Fibroblast of lung (primary cell): Measurements from ENCODE around the gene P2RY11. TPM values are rescaled to one million over a fixed set of nuclear protein-coding genes. Genes with fewer than 3 reads are reported as not detected.

Source experiments
- DNase-seq, 2 donors: peaks; one replicate each; pipeline versions ENCODE4 v3.0.0 to v3.0.0-alpha.2; 2010; ENCODE audit warnings: low read depth in 2 of 2
- H2AFZ ChIP-seq: 2 replicates; pipeline ENCODE4 v1.5.1; 2012; ENCODE audit warnings: low read length, control low read depth, inconsistent platforms
- H3K27ac ChIP-seq: 2 replicates; pipeline ENCODE4 v1.5.1; 2011; ENCODE audit warnings: low read length, control low read depth; ENCODE audit not compliant: insufficient read depth
- H3K27me3 ChIP-seq: 2 replicates; pipeline ENCODE4 v1.5.1; 2011; ENCODE audit warnings: mild to moderate bottlenecking, low read length; ENCODE audit not compliant: control insufficient read depth, insufficient read depth
- H3K36me3 ChIP-seq: 2 replicates; pipeline ENCODE4 v1.5.1; 2011; ENCODE audit warnings: low read length; ENCODE audit not compliant: control insufficient read depth, insufficient read depth
- H3K4me1 ChIP-seq: 2 replicates; pipeline ENCODE4 v1.5.1; 2011; ENCODE audit warnings: low read length; ENCODE audit not compliant: control insufficient read depth, insufficient read depth; ENCODE audit errors: extremely low read depth
- H3K4me2 ChIP-seq: 2 replicates; pipeline ENCODE4 v1.5.1; 2011; ENCODE audit warnings: low read length, control low read depth; ENCODE audit not compliant: insufficient read depth; ENCODE audit errors: extremely low read depth
- H3K4me3 ChIP-seq, 4 experiments: fragments of 200-600 bp in 1 of 4; sonication (generic) in 1 of 4; replicated peaks in 1 of 4; 2 replicates each; pipeline ENCODE4 v1.5.1; 2011 to 2016; ENCODE audit warnings: low read length in 4 of 4, low read depth in 3 of 4, mild to moderate bottlenecking in 3 of 4, control low read depth in 2 of 4, inconsistent platforms in 1 of 4, mixed read lengths in 1 of 4; ENCODE audit not compliant: insufficient read depth in 1 of 4; ENCODE audit errors: control extremely low read depth in 1 of 4
- H3K79me2 ChIP-seq: 2 replicates; pipeline ENCODE4 v1.5.1; 2012; ENCODE audit warnings: mild to moderate bottlenecking, low read length, inconsistent platforms; ENCODE audit not compliant: control insufficient read depth, insufficient read depth
- H3K9ac ChIP-seq: 2 replicates; pipeline ENCODE4 v1.5.1; 2011; ENCODE audit warnings: mild to moderate bottlenecking, low read length, control low read depth; ENCODE audit not compliant: insufficient read depth
- H3K9me3 ChIP-seq: 2 replicates; pipeline ENCODE4 v1.5.1; 2012; ENCODE audit warnings: low read depth, low read length; ENCODE audit not compliant: control insufficient read depth, insufficient read depth
- H4K20me1 ChIP-seq: 2 replicates; pipeline ENCODE4 v1.5.1; 2011; ENCODE audit warnings: low read length; ENCODE audit not compliant: control insufficient read depth, insufficient read depth; ENCODE audit errors: extremely low read depth
- CTCF ChIP-seq, 2 donors: IDR thresholded peaks in 1 of 2; conservative IDR thresholded peaks in 1 of 2; 1 replicate in 1 of 2; 2 replicates in 1 of 2; pipeline ENCODE4 v1.5.1; 2011 to 2012; ENCODE audit warnings: low read length in 2 of 2, control low read depth in 1 of 2, inconsistent platforms in 1 of 2, low read depth in 1 of 2, mild to moderate bottlenecking in 1 of 2
- EZH2 ChIP-seq: IDR thresholded peaks from 2 replicates; pipeline ENCODE4 v1.5.1; 2012; ENCODE audit warnings: low read length, control low read depth, mild to moderate bottlenecking; ENCODE audit errors: missing control alignments
- polyA plus RNA-seq, 2 donors: library from polyadenylated mRNA; depleted of rRNA in 1 of 2; stranded (reverse) in 1 of 2; unstranded in 1 of 2; fragments of >200 nt; gene quantifications; 2 replicates each; pipeline ENCODE4 v1.2.1, GENCODE V29; 2011 to 2012; ENCODE audit warnings: missing spikeins in 1 of 2
- total RNA-seq: library from RNA; depleted of rRNA; stranded (reverse); fragments of >200 nt; gene quantifications from 2 replicates; pipeline ENCODE4 v1.2.1, GENCODE V29; 2014

The P2RY11 gene
- total and polyA plus RNA-seq, 2 donors (not counting 1 experiment from before 2014, with no cell fraction given): 0.68 to 3.3 TPM

DNA sequence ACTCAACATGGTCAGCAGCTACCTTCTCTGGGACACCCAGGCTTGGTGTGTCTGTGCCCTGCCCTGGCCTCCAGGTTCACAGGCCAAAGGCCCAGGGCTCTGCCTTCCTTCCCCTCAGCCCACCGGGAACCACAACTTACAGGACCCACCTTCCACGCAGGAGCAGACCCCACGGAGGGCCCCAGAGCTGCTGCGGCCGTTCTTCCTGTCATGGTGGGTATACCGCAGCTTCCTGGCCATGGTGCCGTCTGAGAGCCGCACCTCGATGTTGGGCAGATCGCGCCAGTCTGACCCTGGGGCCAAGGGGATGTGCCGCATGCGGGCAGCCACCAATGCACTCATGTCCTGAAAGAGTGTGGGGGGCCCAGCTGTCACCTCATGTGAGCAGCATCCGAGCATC, 25.4 kb downstream of the P2RY11 start:
- TF ChIP-seq CTCF (conservative IDR thresholded peaks at IDR 0.05 in 1 of 2, IDR thresholded peaks at IDR 0.05 in 1 of 2; ENCODE audit: low read depth in 1 of 2, low read length in 2 of 2) (no peak), EZH2 (no peak)
- no peak overlapping the region for H3K4me3 ChIP-seq
- no peaks in the 10 kb centered on the region for H3K4me1 ChIP-seq
- DNase-seq: no peak
- H3K9ac ChIP-seq: no peak overlapping the region
- no peaks in the 10 kb centered on the region for H3K9me3 ChIP-seq
- H3K36me3 ChIP-seq: peaks cover 48% of the 10 kb centered on the region
- H4K20me1 ChIP-seq: no peaks in the 10 kb centered on the region
- H2AFZ ChIP-seq: no peak overlapping the region
- no peaks in the 10 kb centered on the region for H3K27me3 ChIP-seq
- no peaks in the 10 kb centered on the region for H3K79me2 ChIP-seq
- no peak overlapping the region for H3K27ac ChIP-seq
- no peak overlapping the region for H3K4me2 ChIP-seq

DNA sequence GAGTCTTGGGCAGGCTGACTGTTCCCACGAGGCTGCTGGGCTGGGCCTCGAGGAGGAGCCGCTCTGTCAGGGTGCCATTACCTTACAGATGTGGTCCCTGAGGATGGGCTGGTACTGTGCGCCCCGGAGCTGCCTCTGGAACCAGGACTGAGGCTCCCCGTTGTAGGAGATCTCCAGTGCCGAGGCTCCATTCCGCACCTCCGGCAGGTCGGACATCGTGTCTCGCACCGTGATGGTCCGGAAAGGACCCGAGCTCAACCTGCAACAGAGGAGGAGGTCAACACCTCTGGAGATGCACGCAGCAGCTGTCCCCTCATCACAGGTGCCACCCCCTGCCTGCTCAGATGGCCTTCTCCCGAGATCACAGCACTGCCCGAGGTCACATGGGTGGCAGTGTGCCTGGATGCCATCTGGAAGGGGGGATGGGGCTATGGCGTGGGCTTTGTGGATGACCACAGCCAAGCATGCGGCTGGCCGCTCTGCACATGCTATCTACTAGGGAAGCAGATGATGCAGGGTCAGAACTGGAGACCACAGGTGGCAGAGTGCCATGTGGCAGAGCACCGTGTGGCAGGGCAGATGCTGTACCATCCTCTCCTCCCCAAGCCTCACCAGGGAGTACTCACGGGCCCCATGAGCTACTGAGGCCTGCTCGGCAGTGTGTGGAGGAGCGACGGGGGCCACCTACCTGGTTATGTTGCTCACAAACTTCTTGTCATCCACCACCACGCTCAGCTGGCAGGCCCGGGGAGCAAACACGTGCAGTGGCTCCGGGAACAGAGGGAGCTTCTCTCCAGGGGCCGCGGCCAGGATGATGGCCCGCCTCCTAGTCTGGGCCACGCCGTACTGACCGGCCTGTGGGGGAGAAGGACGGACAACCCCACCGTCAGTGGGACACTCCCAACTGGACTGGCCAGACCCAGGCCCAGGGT, 26.5 kb downstream of the P2RY11 start:
- H3K4me1 ChIP-seq: no peaks in the 10 kb centered on the region
- no peaks in the 10 kb centered on the region for H3K9me3 ChIP-seq
- H3K36me3 ChIP-seq: peaks cover 56% of the 10 kb centered on the region
- H3K4me2 ChIP-seq: no peak overlapping the region
- no peaks in the 10 kb centered on the region for H4K20me1 ChIP-seq
- no peak for TF ChIP-seq CTCF (conservative IDR thresholded peaks at IDR 0.05 in 1 of 2, IDR thresholded peaks at IDR 0.05 in 1 of 2; ENCODE audit: low read depth in 1 of 2, low read length in 2 of 2)
- TF ChIP-seq EZH2: no peak
- no peaks in the 10 kb centered on the region for H3K79me2 ChIP-seq
- no peak overlapping the region for H2AFZ ChIP-seq
- no peaks in the 10 kb centered on the region for H3K27me3 ChIP-seq
- no peak for DNase-seq
- H3K27ac ChIP-seq: no peak overlapping the region
- no peak overlapping the region for H3K9ac ChIP-seq
- no peak overlapping the region for H3K4me3 ChIP-seq

- no peak overlapping the region for H2AFZ ChIP-seq
- H3K36me3 ChIP-seq: peaks cover 54% of the 10 kb centered on the region
- no peaks in the 10 kb centered on the region for H3K79me2 ChIP-seq
- H3K9ac ChIP-seq: no peak overlapping the region
- H3K27me3 ChIP-seq: no peaks in the 10 kb centered on the region
- no peaks in the 10 kb centered on the region for H3K4me1 ChIP-seq
- TF ChIP-seq EZH2 (no peak), CTCF (conservative IDR thresholded peaks at IDR 0.05 in 1 of 2, IDR thresholded peaks at IDR 0.05 in 1 of 2; ENCODE audit: low read depth in 1 of 2, low read length in 2 of 2) (no peak)
- H3K4me3 ChIP-seq: no peak overlapping the region
- H4K20me1 ChIP-seq: no peaks in the 10 kb centered on the region
- H3K4me2 ChIP-seq: no peak overlapping the region
- H3K27ac ChIP-seq: no peak overlapping the region
- H3K9me3 ChIP-seq: no peaks in the 10 kb centered on the region
- DNase-seq: no peak
Observed at GRCh38 chr19:10138879-10139795, 27.6 kb downstream of the P2RY11 start.
